ENCODE results near the gene PLXNB3.
A peak's percentile ranks its signal among the peaks of the same experiment; 100 is the strongest.

Gene PLXNB3

GRCh38 chrX:153763989-153764755 lies at the start of gene PLXNB3:
Gene PLXNB3 (plus strand): TSS chrX:153764249. CDS start chrX:153765536, 1,287 bp downstream.
- peak; percentile 78 for DNase-seq (ENCODE audit: low read depth)
- no peak for TF ChIP-seq POLR2A (IDR thresholded peaks at IDR 0.05; ENCODE audit: extremely low read depth, insufficient read length)
- TF ChIP-seq CTCF (IDR thresholded peaks at IDR 0.05; ENCODE audit: low read depth, low read length) = peak; percentile 55
- TF ChIP-seq MYC (IDR thresholded peaks at IDR 0.05; ENCODE audit: low read depth, low read length) = no peak
- TF ChIP-seq MAX (IDR thresholded peaks at IDR 0.05; ENCODE audit: low read depth, low read length) = peak; percentile 19; the same call in 1 of the 2 replicates
- no peak within 1 kb of the TSS for H3K4me3 ChIP-seq (ENCODE audit: low read depth, low read length)

- H3K4me3 ChIP-seq (ENCODE audit: low read depth, low read length) = no peak overlapping the region
- no peak for TF ChIP-seq MYC (IDR thresholded peaks at IDR 0.05; ENCODE audit: low read depth, low read length)
- TF ChIP-seq CTCF (IDR thresholded peaks at IDR 0.05; ENCODE audit: low read depth, low read length) = no peak
- no peak for TF ChIP-seq MAX (IDR thresholded peaks at IDR 0.05; ENCODE audit: low read depth, low read length)
- no peak for TF ChIP-seq POLR2A (IDR thresholded peaks at IDR 0.05; ENCODE audit: extremely low read depth, insufficient read length)
- no peak for DNase-seq (ENCODE audit: low read depth)
Observed at GRCh38 chrX:153714256-153714655, 49.8 kb upstream of the PLXNB3 start.

- DNase-seq (ENCODE audit: low read depth) = no peak
- TF ChIP-seq POLR2A (IDR thresholded peaks at IDR 0.05; ENCODE audit: extremely low read depth, insufficient read length) (no peak), CTCF (IDR thresholded peaks at IDR 0.05; ENCODE audit: low read depth, low read length) (no peak), MAX (IDR thresholded peaks at IDR 0.05; ENCODE audit: low read depth, low read length) (no peak), MYC (IDR thresholded peaks at IDR 0.05; ENCODE audit: low read depth, low read length) (no peak)
- H3K4me3 ChIP-seq (ENCODE audit: low read depth, low read length) = no peak overlapping the region
Observed at GRCh38 chrX:153717445-153717844, 46.6 kb upstream of the PLXNB3 start.

GRCh38 chrX:153719238-153719637 lies 44.8 kb upstream of the PLXNB3 start:
- no peak overlapping the region for H3K4me3 ChIP-seq (ENCODE audit: low read depth, low read length)
- DNase-seq (ENCODE audit: low read depth) = no peak
- no peak for TF ChIP-seq CTCF (IDR thresholded peaks at IDR 0.05; ENCODE audit: low read depth, low read length)
- TF ChIP-seq POLR2A (IDR thresholded peaks at IDR 0.05; ENCODE audit: extremely low read depth, insufficient read length) = no peak
- no peak for TF ChIP-seq MAX (IDR thresholded peaks at IDR 0.05; ENCODE audit: low read depth, low read length)
- TF ChIP-seq MYC (IDR thresholded peaks at IDR 0.05; ENCODE audit: low read depth, low read length) = no peak

GRCh38 chrX:153719701-153720100 lies 44.3 kb upstream of the PLXNB3 start:
- TF ChIP-seq POLR2A (IDR thresholded peaks at IDR 0.05; ENCODE audit: extremely low read depth, insufficient read length) (no peak), CTCF (IDR thresholded peaks at IDR 0.05; ENCODE audit: low read depth, low read length) (no peak), MYC (IDR thresholded peaks at IDR 0.05; ENCODE audit: low read depth, low read length) (no peak), MAX (IDR thresholded peaks at IDR 0.05; ENCODE audit: low read depth, low read length) (no peak)
- no peak overlapping the region for H3K4me3 ChIP-seq (ENCODE audit: low read depth, low read length)
- no peak for DNase-seq (ENCODE audit: low read depth)
